ENCODE data around the gene NETO2. TPM values are rescaled to one million over a fixed set of nuclear protein-coding genes. Genes with fewer than 3 reads are reported as not detected.

Gene NETO2
- total and polyA plus RNA-seq, 10 of the 15 experiments (the other 5 are each of a cell fraction or from before 2014, with no cell fraction given): 8.5 to 53.1 (median 27.0) TPM

DNA sequence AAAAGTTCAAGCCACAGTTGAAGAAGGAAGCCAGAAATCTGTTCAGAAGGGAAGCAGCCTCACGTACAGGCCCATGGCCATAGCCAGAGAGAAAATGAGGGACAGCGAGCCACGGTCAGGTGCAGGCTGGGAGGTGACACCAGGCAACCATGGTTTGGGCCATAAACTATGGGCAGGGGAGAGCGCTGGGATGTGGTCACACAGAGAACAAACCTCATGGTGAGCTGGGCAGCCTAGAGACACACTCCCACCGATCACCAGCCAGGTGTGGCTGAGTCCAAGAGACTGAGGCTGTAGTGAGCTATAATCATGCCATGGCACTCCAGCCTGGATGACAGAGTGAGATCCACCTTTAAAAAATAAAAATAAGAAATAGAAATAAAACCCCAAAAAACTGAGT, 76.5 kb downstream of the NETO2 start:
- WGBS (ENCODE audit: insufficient coverage, insufficient replicate concordance, low lambda C conversion rate, missing lambda C conversion rate): 78% methylated on average over 5 of the region's 5 CpGs
- no peak overlapping the region for H2AFZ ChIP-seq (ENCODE audit: control insufficient read depth, low read depth, low read length)
- no peaks in the 10 kb centered on the region for H3K27me3 ChIP-seq (replicated peaks in 1 of 2; ENCODE audit: control insufficient read depth in 2 of 2, insufficient read depth in 2 of 2, low read length in 1 of 2)
- TF ChIP-seq SRF (IDR thresholded peaks at IDR 0.05; ENCODE audit: low read depth in 2 of 2, low read length in 2 of 2) (no peak), JUND (IDR thresholded peaks at IDR 0.05; ENCODE audit: low read depth, low read length) (no peak), ZNF274 (IDR thresholded peaks at IDR 0.05; ENCODE audit: insufficient read depth, insufficient read length) (no peak), SIX5 (IDR thresholded peaks at IDR 0.05; ENCODE audit: low read depth, low read length, severe bottlenecking) (no peak), ZNF217 (IDR thresholded peaks at IDR 0.05) (no peak), MLLT1 (IDR thresholded peaks at IDR 0.05) (no peak), HDAC6 (IDR thresholded peaks at IDR 0.05; ENCODE audit: unreplicated experiment) (no peak), TBL1XR1 (IDR thresholded peaks at IDR 0.05; ENCODE audit: low read depth, low read length) (no peak), SUPT20H (IDR thresholded peaks at IDR 0.05; ENCODE audit: borderline replicate concordance, control insufficient read depth, low read depth, low read length) (no peak), POU2F2 (IDR thresholded peaks at IDR 0.05; ENCODE audit: borderline replicate concordance, low read depth, low read length) (no peak), NR2C1 (IDR thresholded peaks at IDR 0.05) (no peak), RAD51 (IDR thresholded peaks at IDR 0.05) (no peak)
- TF ChIP-seq, protein P1, sequence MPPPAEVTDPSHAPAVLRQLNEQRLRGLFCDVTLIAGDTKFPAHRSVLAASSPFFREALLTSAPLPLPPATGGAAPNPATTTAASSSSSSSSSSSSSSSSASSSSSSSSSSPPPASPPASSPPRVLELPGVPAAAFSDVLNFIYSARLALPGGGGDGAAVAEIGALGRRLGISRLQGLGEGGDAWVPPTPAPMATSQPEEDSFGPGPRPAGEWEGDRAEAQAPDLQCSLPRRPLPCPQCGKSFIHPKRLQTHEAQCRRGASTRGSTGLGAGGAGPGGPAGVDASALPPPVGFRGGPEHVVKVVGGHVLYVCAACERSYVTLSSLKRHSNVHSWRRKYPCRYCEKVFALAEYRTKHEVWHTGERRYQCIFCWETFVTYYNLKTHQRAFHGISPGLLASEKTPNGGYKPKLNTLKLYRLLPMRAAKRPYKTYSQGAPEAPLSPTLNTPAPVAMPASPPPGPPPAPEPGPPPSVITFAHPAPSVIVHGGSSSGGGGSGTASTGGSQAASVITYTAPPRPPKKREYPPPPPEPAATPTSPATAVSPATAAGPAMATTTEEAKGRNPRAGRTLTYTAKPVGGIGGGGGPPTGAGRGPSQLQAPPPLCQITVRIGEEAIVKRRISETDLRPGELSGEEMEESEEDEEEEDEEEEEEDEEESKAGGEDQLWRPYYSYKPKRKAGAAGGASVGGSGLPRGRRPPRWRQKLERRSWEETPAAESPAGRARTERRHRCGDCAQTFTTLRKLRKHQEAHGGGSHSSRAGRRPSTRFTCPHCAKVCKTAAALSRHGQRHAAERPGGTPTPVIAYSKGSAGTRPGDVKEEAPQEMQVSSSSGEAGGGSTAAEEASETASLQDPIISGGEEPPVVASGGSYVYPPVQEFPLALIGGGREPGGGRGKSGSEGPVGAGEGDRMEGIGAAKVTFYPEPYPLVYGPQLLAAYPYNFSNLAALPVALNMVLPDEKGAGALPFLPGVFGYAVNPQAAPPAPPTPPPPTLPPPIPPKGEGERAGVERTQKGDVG (CRISPR knock-in tag; IDR thresholded peaks at IDR 0.05): no peak
- TF ChIP-seq, protein P2, sequence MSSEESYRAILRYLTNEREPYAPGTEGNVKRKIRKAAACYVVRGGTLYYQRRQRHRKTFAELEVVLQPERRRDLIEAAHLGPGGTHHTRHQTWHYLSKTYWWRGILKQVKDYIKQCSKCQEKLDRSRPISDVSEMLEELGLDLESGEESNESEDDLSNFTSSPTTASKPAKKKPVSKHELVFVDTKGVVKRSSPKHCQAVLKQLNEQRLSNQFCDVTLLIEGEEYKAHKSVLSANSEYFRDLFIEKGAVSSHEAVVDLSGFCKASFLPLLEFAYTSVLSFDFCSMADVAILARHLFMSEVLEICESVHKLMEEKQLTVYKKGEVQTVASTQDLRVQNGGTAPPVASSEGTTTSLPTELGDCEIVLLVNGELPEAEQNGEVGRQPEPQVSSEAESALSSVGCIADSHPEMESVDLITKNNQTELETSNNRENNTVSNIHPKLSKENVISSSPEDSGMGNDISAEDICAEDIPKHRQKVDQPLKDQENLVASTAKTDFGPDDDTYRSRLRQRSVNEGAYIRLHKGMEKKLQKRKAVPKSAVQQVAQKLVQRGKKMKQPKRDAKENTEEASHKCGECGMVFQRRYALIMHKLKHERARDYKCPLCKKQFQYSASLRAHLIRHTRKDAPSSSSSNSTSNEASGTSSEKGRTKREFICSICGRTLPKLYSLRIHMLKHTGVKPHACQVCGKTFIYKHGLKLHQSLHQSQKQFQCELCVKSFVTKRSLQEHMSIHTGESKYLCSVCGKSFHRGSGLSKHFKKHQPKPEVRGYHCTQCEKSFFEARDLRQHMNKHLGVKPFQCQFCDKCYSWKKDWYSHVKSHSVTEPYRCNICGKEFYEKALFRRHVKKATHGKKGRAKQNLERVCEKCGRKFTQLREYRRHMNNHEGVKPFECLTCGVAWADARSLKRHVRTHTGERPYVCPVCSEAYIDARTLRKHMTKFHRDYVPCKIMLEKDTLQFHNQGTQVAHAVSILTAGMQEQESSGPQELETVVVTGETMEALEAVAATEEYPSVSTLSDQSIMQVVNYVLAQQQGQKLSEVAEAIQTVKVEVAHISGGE (CRISPR knock-in tag; IDR thresholded peaks at IDR 0.05): no peak
- ATAC-seq (no peak), DNase-seq (ENCODE audit: low read depth, low spot score) (no peak), FAIRE-seq (no peak)
- no TSS peak for BruUV-seq (replicated peaks)
- SMC1A ChIA-PET (ENCODE audit: uncharacterized antibody, unreplicated experiment): no interaction called here
- no peak overlapping the region for H3K4me2 ChIP-seq (ENCODE audit: control insufficient read depth, insufficient read depth)
- intact Hi-C loops (cut with micrococcal nuclease; ENCODE audit: unreplicated experiment): no loop called here
- in situ Hi-C loops (cut with MboI): no loop called here
- no peaks in the 10 kb centered on the region for H4K20me1 ChIP-seq (ENCODE audit: control insufficient read depth, insufficient read depth)
- no peaks in the 10 kb centered on the region for H3K36me3 ChIP-seq (ENCODE audit: control insufficient read depth in 2 of 2, insufficient read depth in 2 of 2, low read length in 1 of 2)
- no peak overlapping the region for H3K4me3 ChIP-seq
- CTCF ChIA-PET: no interaction called here
- no peak overlapping the region for H3K27ac ChIP-seq (ENCODE audit: control insufficient read depth, insufficient read depth)
- peaks cover 3% of the 10 kb centered on the region; the same call in 1 of the 2 replicates for H3K4me1 ChIP-seq (ENCODE audit: control insufficient read depth, insufficient read depth, low read length)
- H3K9me3 ChIP-seq (replicated peaks; ENCODE audit: control insufficient read depth, insufficient read depth, low read length): no peaks in the 10 kb centered on the region; the same call in 2 of the 3 replicates
- POLR2A ChIA-PET: no interaction called here
- H3K79me2 ChIP-seq (ENCODE audit: control insufficient read depth, insufficient read depth, low read length): no peaks in the 10 kb centered on the region
- no peak overlapping the region for H3K9ac ChIP-seq (ENCODE audit: control insufficient read depth, insufficient read depth, low read length)
- RAD21 ChIA-PET (ENCODE audit: unreplicated experiment): no interaction called here

All from GM12878 (cell line).